HPDE6-E6E7 (cell line): Measurements from ENCODE around the gene MBTPS1.

Source experiments
- DNase-seq: peaks from one replicate; pipeline ENCODE4 v3.0.0; 2011; ENCODE audit warnings: missing footprints; ENCODE audit errors: extremely low spot score

Gene MBTPS1

GRCh38 chr16:84036982-84037425, 79.7 kb downstream of the MBTPS1 start:
- no peak for DNase-seq

- no peak for DNase-seq
Observed at GRCh38 chr16:84036131-84036530, 80.6 kb downstream of the MBTPS1 start.

- DNase-seq, result no peak
Observed at GRCh38 chr16:84034516-84034915, 82.2 kb downstream of the MBTPS1 start.

GRCh38 chr16:84033251-84034195, 83.2 kb downstream of the MBTPS1 start:
- DNase-seq, result no peak

GRCh38 chr16:84032458-84033178, 84.1 kb downstream of the MBTPS1 start:
- DNase-seq, result no peak

- DNase-seq, result no peak
Observed at GRCh38 chr16:84031556-84031955, 85.2 kb downstream of the MBTPS1 start.

- DNase-seq, result no peak
Observed at GRCh38 chr16:84029297-84030047, 87.3 kb downstream of the MBTPS1 start.

- no peak for DNase-seq
Observed at GRCh38 chr16:84027625-84028024, 89.1 kb downstream of the MBTPS1 start.

- no peak for DNase-seq
Observed at GRCh38 chr16:84026606-84027005, 90.1 kb downstream of the MBTPS1 start.

GRCh38 chr16:84024854-84025253, 91.9 kb downstream of the MBTPS1 start:
- no peak for DNase-seq

GRCh38 chr16:84022644-84023043, 94.1 kb downstream of the MBTPS1 start:
- DNase-seq, result no peak

GRCh38 chr16:84021488-84021887, 95.3 kb downstream of the MBTPS1 start:
- no peak for DNase-seq

GRCh38 chr16:84020353-84020752, 96.4 kb downstream of the MBTPS1 start:
- DNase-seq, result no peak

GRCh38 chr16:84018710-84019109, 98.0 kb downstream of the MBTPS1 start:
- no peak for DNase-seq

GRCh38 chr16:84016477-84016876, 100.3 kb downstream of the MBTPS1 start:
- no peak for DNase-seq

- no peak for DNase-seq
Observed at GRCh38 chr16:84015399-84015798, 101.3 kb downstream of the MBTPS1 start.

GRCh38 chr16:84014570-84015327, 102.0 kb downstream of the MBTPS1 start:
- no peak for DNase-seq

- peak; percentile 88 for DNase-seq
Observed at GRCh38 chr16:84013787-84014569, 102.8 kb downstream of the MBTPS1 start.

- DNase-seq, result no peak
Observed at GRCh38 chr16:84009282-84009681, 107.5 kb downstream of the MBTPS1 start.

- no peak for DNase-seq
Observed at GRCh38 chr16:84007965-84008364, 108.8 kb downstream of the MBTPS1 start.

- no peak for DNase-seq
Observed at GRCh38 chr16:84007520-84007919, 109.2 kb downstream of the MBTPS1 start.
